ENCODE results near the gene SMCO2.

- TF ChIP-seq, protein P1, sequence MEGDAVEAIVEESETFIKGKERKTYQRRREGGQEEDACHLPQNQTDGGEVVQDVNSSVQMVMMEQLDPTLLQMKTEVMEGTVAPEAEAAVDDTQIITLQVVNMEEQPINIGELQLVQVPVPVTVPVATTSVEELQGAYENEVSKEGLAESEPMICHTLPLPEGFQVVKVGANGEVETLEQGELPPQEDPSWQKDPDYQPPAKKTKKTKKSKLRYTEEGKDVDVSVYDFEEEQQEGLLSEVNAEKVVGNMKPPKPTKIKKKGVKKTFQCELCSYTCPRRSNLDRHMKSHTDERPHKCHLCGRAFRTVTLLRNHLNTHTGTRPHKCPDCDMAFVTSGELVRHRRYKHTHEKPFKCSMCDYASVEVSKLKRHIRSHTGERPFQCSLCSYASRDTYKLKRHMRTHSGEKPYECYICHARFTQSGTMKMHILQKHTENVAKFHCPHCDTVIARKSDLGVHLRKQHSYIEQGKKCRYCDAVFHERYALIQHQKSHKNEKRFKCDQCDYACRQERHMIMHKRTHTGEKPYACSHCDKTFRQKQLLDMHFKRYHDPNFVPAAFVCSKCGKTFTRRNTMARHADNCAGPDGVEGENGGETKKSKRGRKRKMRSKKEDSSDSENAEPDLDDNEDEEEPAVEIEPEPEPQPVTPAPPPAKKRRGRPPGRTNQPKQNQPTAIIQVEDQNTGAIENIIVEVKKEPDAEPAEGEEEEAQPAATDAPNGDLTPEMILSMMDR (conservative IDR thresholded peaks at IDR 0.05) = no peak
- TF ChIP-seq ZFX (IDR thresholded peaks at IDR 0.05) = no peak
Measured at GRCh38 chr12:27422697-27423096, 23.8 kb upstream of the SMCO2 start.

All from C4-2B (cell line).